ENCODE results near the gene MAP6.

MAP6 gene

DNA sequence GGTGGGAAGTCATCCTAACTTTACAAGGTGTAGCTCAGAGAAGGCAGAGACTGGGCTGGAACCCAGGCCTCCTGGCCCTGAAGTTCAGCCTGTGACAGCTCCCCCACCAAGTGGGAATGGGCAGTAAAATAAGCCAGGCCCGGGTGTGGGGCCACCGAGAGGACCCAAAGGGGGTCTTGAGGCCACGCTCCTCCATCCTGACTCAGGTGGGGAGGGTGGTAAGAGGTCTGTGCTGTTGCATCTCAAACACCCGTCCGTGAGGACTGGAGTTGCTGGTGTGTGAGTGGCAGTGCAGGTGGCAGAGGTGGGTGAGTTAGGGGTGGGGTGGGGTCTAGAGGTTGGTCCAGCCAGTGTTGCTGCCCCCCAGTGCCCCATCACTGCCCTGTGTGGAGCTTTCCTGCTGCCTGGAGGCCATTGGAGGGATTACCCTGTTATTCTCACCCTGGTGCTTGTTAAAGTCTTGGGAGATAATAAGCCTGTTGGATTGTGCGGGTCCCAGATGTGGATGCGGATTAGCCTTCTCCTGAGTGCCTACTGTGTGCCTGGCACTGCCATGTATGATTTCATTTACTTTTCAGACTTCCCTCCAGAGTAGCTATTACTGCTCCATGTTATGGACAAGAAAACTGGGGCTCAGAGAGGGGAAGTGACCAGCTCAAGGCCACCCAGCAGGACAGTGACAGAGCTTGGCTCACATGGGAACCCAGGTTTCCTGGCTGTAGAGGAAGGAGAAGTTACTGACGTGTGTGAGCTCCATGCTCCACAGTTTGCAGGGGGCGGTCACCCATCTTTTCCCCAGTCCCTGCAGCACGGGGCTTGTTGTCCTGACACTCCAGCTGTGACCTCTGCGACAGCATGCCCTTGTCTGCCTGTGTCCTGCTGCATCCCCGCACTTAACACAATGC lies 93.9 kb downstream of the MAP6 start:
- DNase-seq (ENCODE audit: insufficient read length, low spot score), result no peak
- FAIRE-seq, result no peak

DNA sequence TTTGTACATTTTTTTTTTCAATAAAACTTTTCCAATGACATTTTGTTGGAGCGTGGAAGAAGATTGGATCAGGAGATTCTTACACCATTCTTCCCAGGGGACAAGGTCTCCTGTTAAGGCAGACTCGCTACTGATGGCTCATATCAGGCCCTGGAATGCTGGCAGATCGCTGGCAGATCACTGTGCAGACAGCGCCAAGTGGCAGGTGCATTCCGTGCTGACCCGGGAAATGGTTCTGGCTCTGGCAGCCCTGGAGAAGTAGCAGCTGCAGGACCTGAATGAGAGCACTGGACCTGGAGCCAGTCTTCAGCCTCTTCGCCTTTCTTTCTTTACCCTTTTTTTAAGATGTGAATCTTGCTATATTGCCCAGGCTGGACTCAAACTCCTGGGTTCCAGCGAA lies 96.1 kb downstream of the MAP6 start:
- DNase-seq (ENCODE audit: insufficient read length, low spot score), result no peak
- no peak for FAIRE-seq

DNA sequence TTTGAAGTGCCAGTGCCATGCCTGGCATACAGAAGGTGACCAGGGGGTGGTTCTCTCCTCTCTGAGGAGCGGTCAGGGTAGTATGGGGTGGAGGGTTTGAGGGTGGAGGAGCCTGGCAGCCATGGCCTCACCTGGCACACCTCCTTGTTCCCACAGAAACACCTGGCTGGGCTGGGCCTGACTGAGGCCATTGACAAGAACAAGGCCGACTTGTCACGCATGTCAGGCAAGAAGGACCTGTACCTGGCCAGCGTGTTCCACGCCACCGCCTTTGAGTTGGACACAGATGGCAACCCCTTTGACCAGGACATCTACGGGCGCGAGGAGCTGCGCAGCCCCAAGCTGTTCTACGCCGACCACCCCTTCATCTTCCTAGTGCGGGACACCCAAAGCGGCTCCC lies 97.2 kb downstream of the MAP6 start:
- DNase-seq (ENCODE audit: insufficient read length, low spot score) (no peak), FAIRE-seq (no peak)

DNA sequence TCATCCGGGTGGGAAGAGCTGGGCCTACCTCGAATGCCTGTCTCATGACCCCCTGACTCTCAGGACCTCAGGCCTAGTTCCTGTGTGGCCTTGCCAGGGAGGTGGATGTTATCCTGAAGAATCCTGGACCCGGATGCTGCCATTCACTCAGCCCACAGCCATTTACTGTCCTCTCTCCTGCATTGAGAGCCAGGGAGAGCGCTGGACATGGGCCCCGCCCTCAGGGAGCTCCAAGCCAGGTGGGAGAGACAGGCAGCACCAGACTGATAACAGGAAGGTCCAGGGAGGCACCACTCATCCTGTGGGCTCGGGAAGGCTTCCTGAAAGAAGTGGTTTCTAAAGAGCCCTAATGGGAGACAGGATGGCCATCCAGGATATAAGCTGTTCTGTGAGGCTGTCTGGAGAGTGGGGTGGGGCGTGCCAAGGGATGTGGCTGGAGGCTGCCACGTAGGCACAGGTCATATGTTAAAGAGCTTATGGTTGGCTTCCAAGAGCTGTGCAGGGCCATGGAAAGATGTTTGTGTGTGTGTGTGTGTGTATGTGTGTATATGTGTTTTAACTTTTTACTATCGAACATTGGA lies 98.2 kb downstream of the MAP6 start:
- DNase-seq (ENCODE audit: insufficient read length, low spot score), result no peak
- no peak for FAIRE-seq

DNA sequence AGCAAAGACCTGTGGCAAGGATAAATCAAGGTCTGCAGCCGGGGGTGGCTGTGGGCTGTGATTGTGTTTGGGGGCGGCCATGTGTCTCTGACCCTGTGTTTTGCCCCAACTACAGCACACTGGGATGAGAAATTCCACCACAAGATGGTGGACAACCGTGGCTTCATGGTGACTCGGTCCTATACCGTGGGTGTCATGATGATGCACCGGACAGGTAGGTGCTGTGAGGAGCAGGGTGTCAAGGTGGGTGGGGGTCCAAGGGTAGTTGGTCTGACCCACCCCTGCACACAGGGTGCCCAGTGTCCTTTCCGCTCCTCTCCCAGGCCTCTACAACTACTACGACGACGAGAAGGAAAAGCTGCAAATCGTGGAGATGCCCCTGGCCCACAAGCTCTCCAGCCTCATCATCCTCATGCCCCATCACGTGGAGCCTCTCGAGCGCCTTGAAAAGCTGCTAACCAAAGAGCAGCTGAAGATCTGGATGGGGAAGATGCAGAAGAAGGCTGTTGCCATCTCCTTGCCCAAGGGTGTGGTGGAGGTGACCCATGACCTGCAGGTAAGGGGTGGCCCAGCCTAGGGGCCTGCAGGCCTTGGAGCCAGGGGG lies 100.1 kb downstream of the MAP6 start:
- FAIRE-seq (peak; percentile 60), DNase-seq (ENCODE audit: insufficient read length, low spot score) (no peak)

DNA sequence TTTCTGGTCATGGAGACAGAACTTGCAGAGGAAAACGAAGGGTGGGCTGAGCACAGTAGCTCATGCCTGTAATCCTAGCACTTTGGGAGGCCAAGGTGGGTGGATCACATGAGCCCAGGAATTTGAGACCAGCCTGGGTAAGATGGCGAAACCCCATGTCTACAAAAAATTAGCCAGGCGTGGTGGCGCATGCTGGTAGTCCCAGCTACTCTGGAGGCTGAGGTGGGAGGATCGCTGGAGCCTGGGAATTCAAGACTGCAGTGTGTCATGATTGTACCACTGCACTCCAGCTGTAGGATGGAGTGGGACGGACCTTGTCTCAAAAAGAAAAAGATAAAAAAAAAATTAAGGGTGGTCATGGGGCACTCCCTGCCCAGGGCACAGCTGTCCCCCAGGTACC lies 100.9 kb downstream of the MAP6 start:
- no peak for FAIRE-seq
- no peak for DNase-seq (ENCODE audit: insufficient read length, low spot score)

DNA sequence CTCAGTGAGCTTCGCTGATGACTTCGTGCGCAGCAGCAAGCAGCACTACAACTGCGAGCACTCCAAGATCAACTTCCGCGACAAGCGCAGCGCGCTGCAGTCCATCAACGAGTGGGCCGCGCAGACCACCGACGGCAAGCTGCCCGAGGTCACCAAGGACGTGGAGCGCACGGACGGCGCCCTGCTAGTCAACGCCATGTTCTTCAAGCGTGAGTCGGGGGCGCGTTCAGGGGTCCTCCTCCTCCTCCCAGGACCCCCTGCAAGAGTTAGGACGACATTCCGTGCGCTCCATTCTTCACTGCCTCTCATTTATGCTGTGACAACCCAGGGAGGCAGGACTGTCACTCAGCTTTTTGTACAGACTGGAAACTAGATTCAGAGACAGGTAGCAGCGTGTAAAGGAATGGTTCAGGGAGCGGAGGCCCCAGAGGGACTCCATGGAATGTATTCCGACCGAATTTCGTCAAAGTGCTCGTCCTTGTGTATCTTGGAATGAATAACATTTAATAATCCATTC lies 102.0 kb downstream of the MAP6 start:
- DNase-seq (ENCODE audit: insufficient read length, low spot score) (no peak), FAIRE-seq (no peak)

DNA sequence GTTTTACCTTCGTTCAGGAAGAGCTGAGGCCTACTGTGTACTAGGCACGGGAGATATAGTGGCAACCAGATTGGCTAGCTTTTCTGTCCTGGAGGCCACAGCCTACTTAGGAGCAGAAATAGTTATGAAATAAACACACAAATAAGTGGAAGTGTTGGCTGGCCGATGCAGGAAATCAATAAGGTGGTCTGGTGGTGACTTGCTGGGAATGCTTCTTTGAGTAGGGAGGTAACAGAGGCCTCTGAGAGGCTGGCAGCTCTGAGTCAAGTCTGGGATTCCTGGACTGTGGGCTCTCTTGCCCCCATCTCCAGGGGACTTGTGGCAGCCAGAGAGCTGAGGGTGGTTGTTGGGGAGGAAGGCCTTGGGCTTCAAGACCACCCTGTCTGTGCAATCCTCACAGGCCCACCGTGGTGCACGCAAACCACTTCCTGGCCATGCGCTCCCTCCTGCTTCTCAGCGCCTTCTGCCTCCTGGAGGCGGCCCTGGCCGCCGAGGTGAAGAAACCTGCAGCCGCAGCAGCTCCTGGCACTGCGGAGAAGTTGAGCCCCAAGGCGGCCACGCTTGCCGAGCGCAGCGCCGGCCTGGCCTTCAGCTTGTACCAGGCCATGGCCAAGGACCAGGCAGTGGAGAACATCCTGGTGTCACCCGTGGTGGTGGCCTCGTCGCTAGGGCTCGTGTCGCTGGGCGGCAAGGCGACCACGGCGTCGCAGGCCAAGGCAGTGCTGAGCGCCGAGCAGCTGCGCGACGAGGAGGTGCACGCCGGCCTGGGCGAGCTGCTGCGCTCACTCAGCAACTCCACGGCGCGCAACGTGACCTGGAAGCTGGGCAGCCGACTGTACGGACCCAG lies 102.7 kb downstream of the MAP6 start:
- FAIRE-seq (no peak), DNase-seq (ENCODE audit: insufficient read length, low spot score) (no peak)

DNA sequence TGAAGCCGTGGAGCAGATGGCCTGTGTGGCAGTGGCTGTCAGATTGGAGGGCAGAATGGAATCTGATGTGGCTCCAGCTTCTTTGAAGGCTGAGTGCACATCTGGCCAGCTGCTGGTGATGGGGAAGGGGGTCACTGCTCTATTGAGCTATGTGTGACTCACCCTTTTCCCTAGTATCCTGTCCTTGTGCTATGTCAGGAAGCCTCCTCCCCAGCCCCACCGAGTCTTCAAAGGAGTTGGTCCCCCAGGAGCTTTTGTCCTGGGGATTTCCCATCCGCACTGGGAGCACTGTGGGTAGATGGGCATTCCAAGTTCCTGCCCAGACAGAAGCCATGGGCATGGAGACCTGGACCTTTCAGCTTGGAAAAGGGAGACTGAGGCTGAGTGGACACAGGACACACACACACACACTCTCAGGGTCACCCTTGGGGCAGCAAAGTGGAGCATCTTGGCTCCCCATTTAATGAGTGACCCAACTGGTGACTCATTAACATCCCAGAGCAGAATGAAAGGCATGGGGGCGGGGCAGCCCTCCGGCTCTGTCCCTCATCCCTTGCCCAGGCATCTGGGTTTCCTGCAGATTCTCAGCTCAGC lies 103.5 kb downstream of the MAP6 start:
- no peak for FAIRE-seq
- DNase-seq (ENCODE audit: insufficient read length, low spot score), result peak; percentile 57

DNA sequence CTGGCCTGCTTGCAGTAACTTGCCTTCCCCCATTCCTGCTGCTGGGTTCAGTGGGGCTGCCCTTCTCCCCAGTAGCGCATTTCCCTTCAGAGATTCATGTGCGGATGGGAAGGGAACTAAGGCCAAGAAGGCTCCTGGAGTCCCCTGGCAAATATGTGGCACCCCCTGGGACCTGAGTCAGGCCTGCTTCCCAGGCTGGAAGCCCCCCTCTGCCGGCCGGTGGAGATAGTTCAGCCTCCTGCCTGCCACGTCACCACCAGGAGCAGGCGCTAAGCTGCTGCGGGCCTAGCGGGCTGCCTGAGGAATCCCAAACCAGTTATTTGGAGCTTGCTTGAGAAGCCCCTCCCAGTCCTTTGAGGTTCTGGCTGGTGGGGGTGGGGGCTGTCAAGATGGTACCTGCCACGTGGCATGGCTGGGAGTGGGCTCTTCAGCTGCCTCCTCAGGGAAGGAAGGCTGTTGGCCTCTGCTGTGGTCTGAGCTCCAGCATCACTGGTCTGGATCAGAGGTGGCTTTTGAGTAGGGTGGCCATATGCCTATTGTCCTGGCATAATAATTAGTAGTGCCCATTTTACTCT lies 104.8 kb downstream of the MAP6 start:
- FAIRE-seq (no peak), DNase-seq (ENCODE audit: insufficient read length, low spot score) (no peak)

DNA sequence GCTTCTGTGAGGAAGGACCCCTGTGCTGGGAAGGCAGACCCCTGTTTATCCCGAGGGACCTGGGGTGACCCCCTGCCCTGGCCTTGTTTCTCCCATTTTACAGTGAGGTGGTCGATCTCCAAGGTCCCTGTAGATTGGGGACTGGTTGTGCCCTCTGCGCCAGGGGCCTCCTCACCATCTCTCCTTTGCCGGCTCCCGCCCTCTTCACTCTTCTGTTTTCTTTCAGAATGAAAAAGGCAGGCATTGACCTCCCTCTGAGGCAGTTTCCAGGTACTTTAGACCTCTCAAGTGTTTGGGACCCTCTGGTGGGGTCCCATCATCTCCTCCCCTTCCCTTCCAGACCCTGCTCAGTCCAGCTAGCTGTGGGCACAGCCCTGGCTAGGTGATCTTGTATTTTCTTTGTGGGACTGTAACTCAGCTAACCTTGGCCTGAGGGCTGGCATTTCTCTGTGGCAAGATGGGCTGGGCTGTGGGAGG lies 105.3 kb downstream of the MAP6 start:
- no peak for DNase-seq (ENCODE audit: insufficient read length, low spot score)
- FAIRE-seq, result no peak

DNA sequence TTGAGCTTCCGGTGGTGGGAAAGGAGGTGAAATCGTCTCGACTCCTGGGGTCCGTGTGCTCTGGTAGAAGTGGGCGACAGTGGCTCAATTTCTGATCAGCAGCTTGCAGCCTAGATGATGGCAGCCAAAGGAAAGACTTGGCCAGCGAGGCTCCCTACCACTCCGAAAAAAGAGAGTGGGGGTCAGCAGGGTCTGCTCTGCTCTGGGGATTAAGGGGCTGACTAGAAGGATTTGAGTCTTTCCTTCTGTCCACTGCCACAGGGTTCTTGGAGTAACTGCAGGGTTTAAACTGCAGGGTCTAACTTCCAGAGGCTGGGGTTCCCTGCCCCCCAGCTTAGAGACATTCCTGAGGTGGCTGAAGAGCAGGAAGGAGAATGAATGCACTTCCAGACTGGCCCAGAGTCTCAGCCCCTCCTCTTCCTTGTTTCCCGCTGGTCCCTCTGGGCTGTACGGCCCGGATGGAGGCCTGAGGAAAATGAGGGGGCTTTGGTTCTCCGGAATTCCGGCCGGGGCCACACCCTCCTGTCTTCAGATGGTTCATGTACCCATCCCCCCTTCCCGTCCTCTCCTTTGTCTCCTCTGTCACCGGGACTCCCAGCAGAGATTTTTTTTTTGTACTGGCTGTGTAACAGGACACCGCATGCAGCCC lies 105.9 kb downstream of the MAP6 start:
- peak; percentile 62 for DNase-seq (ENCODE audit: insufficient read length, low spot score)

DNA sequence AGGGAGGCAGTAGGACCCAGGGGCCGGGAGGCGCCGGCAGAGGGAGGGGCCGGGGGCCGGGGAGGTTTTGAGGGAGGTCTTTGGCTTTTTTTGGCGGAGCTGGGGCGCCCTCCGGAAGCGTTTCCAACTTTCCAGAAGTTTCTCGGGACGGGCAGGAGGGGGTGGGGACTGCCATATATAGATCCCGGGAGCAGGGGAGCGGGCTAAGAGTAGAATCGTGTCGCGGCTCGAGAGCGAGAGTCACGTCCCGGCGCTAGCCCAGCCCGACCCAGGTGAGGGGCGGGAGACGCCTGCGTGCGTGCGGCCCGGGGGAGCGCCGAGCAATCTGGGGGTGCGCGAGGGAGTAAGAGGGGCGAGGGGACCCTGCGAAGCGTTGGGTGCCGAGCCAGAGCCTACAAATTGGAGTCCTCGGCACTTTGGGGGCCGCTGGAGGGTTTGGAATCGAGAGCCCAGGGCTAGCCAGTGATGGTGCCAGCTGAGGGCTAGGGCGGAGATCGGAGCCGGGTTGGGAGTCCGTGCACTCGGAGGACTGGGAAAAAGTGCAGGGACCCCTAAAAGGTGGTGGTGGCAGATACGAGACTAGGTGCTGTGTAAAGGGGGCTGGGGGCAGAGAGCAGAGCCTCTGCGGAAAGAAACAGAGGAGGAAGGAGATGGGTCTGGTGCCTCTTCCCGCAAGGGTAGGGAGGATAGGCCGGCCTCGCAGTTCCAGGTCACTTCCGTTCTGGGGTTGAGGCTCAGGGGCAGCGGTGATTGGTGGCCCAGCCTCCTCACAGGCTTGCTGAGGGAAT lies 106.6 kb downstream of the MAP6 start, which contains the start of gene SERPINH1:
SERPINH1 (plus strand) TSS at position 206 of the 788 bp plus-strand sequence. CDS start 4,097 bp downstream, outside the sequence.
- FAIRE-seq (peak; percentile 89), DNase-seq (ENCODE audit: insufficient read length, low spot score) (peak; percentile 95)

More for the DNA sequence above, 105.9 kb downstream of the MAP6 start:
- no peak for FAIRE-seq

DNA sequence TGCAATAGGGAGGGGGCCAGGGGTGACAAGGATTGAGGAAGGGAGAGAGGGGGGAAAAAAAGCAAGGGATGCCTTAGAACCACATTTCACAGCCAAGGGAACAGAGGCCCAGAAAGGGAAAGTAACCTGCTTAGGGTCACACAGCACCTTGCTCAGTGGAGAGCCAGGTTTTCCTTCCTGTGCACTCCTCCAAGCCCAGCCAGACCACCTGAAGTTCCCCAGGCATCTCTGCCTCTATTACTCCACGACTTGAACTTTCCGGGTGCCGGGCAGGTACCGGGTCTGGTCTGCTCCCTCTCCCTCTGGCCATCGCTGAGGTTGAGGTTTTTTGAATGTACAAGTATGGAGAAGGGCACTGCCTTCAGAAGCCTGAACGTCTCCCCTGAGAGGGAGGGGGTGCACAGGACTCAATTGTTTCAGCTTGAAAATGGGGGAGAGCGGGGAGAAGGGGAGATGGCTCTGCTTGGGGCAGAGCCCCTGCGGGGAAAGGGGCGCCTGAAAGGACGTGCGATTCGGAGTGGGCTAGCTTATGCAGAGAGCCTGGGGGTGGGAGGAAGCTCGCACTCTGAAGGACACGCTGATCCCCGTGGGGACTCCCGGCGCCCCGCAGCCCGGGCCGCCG lies 107.3 kb downstream of the MAP6 start:
- no peak for DNase-seq (ENCODE audit: insufficient read length, low spot score)
- FAIRE-seq, result no peak

DNA sequence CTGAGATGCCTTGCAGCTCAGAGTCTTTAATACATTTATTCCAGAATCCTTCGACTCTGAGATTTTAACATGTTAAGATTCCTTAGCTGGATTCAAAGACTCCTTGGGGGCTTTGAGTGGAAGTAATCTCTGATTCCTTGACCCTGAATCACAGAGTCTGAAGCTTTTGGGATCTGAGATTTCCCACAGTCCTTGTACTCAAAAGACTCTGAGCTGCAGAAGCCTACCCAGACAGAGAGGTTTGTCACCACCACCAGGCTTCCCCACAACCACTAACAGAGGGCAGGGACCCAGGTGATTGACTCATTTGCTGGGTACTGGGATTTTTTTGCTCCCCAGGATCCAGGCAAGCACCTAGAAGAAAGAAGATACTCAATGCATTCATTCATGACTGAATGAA lies 108.2 kb downstream of the MAP6 start:
- FAIRE-seq (no peak), DNase-seq (ENCODE audit: insufficient read length, low spot score) (no peak)

DNA sequence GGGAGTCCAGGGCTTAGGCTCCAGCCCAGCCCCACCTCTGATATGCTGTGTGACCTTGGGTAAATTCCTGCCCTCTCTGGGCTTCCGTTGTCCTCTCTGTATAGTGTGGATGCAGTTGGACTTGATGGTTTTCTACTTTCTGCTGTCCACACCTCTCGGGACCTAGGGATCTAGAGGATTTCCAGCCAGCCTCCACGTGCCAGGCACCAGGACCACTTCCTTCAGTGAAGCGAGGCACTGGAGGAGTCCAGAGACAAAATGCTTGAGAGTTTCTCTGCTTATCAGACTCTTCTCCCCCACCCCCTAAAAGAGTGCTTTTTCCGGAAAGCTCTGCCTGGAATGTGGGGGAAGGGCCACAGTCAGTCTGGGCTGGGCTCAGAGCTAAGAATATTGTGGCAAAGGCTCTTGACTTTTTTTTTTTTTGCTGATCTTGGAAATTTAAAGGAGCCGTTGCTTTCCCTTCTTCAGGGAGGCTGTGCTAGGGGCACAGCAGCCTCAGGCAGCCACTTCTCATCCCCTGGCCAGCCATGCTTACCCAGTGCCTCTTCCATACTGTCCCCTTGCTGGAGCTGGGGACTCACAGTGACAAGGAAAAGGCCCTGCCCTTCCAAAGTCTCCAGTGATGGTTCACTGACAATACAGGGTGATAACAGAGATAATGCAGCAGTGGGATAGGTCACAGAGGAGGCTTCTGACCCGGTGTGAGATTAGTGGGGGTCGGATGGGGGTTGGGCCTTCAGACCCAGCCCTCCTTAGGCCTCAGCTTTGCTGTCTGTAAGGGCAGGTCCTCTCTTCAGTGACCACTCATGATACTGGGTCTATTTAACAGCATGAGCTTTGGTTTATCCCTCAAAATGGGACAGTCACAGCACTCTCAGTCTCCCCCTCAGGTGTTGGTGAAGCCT lies 109.6 kb downstream of the MAP6 start:
- FAIRE-seq, result no peak
- no peak for DNase-seq (ENCODE audit: insufficient read length, low spot score)
